Gastroesophageal sphincter (tissue), 3 donors: ENCODE data around the gene SHCBP1L.

Experiments
- CTCF ChIP-seq, 4 experiments: fragments of 200-600 bp in 2 of 4; fragments of 450-650 bp in 2 of 4; sonication (generic) in 1 of 4; IDR thresholded peaks; one replicate each; pipeline ENCODE4 v1.5.1; 2017 to 2019; ENCODE audit warnings: antibody characterized with exemption in 4 of 4, mild to moderate bottlenecking in 2 of 4, moderate library complexity in 2 of 4
- POLR2A ChIP-seq, 2 donors: fragments of 450-650 bp; IDR thresholded peaks; one replicate each; pipeline ENCODE4 v1.6.1; 2017; ENCODE audit warnings: antibody characterized with exemption in 2 of 2, mild to moderate bottlenecking in 2 of 2, moderate library complexity in 1 of 2

DNA sequence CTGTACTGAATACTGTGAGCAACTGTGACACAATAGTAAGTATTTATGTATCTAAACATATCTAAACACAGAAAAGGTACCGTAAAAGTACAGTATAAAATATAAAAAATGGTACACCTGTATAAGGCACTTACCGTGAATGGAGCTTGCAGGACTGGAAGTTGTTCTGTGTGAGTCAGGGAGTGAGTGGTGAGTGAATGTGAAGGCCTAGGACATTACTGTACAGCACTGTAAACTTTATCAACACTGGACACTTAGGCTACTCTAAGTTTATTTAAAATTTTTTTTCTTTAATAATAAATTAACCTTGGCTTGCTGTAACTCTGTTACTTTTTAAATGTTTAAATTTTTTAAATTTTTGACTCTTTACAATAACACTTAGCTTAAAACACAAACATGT is 24.5 kb upstream of the SHCBP1L start:
- TF ChIP-seq POLR2A (IDR thresholded peaks at IDR 0.05) (no peak), CTCF (IDR thresholded peaks at IDR 0.05) (no peak)
